SIG-M5 (cell line): ENCODE data around the gene XPR1.

Experiments used
- DNase-seq: peaks from one replicate; lab custom pipeline; 2025; lab: John Stamatoyannopoulos, UW

The XPR1 gene

DNA sequence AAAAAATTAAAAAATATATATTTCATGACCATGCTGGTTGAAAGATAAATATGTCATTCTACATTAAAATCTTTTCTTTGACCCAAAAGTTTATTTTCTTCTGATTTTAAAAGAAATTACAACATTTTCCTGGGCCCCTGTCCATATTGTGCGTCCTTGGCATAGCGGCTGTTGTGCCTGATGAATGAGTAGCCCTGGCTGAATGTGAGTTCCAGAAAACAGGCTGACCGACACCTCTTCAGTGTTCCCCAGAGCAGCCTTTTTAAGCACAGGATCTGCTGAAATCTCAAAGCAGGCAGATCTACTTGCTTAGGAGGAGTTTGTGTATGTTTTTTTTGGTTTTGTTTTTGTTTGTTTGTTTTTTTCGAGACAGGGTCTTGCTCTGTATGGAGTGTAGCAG, 300.6 kb downstream of the XPR1 start:
- DNase-seq: no peak

DNA sequence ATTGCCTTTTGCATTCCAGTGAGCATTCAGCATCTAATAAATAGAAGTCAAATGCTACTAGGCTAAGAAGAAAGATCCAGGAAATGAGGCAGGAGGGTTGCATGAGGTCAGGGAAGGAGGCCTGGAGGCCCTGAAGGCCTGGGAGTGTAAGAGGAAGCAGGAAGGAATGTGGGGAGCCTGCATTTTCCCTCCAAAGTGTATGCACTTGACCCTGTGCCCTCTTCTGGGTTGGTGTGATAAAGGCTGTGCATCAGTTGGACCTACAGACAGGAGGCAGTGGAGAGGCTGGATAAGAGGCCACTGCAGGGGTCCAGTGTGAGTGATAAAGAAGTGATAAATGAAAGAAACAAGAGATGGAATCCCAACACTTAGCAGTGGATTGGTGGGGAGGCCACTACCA, 301.3 kb downstream of the XPR1 start:
- DNase-seq: no peak

DNA sequence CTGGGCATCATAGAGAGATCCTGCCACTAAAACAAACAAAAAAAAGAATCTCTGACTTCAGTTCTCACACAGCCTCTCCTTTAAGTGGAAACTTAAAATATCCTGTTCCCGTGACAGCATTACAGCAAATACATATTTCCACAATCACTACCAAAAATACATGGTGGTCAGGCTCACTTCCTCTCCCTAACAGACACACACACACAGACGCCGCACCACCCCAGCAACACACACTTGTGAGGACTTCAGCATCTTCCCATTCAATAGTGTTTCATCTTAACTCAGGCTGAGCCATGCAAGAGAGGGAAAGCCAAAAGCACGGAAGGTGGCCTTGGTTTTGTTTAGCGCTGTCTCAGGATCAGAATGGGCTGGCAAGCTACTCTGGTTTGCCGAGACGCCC, 302.7 kb downstream of the XPR1 start:
- peak; percentile 94 for DNase-seq

DNA sequence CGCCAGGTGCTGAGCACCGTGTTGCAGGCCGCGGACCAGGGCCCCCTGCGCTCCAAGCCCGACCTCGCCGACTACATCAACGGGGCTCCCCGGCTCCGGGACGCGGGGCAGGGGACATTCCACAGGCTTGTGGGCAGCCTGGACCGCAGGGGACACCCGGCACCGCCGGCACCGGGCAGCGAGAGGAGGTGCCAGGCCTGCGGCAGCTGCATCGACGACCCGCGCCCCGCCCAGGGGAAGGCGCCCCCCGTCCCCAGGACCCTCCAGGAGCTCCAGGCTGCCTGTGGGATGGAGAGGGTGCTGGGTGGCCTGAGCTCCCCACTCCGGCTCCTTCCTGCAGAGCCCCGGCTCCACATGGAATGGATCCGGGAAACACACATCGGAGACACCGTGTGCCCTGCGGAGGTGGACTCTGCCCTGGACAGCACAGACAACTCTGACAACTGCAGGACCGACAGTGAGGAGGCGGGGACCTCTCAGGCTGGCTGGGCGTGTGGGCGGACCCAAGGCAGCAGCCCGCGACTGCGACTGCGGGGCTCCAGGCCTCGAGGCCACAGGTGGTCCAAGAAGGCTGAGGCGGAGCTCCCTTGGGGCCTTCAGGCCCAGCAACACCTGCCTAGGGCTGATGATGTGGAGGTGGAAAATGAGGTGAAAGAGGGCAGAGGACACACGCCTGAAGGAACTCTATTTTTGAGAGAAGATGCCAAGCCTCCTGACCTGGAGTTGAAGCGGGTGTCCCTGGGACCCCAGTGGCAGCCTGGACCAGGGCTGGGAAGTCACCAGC, 303.7 kb downstream of the XPR1 start:
- no peak for DNase-seq

DNA sequence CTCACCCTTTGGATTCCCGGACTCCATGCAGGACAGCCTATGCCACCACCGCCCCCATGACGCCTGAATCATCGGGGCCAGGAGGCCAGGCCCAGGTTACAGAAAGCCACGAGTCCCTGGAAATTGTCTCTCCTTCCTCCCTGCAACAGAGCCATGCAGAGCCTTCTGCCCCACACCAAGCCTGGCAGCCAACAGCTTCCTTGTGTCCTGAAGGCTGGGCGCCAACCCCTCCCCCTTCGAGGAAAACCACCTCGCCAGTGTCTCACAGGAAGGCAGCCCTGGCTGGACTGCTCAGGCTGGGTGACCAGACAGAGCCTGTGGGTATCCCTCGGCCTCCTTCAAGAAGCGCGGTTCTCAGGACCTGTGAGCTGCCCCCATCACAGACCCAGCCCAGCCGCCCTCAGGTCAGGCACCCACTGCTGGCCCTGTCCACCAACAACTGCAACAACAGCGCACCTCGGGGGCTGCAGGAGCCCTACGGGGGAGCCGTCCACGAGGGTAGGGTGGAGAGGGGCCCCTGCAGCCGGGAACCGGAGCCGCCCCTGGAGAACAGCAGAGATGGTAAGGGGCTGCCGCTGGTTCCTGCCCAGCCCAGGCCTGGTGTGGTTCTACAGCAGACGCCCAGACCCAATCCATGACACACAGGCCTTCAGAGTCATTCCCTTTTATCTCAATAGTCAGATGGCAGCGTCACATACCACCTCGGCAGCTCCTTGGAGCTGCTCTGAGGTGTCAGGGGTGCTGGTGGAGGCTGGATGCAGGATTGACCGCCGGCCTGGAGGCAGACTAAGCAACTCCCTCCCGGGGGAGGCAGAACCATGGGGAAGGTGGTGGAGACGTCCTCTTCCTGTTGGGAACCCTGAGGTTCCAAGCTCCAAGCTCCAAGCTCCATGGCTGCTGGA, 304.5 kb downstream of the XPR1 start:
- DNase-seq: no peak

DNA sequence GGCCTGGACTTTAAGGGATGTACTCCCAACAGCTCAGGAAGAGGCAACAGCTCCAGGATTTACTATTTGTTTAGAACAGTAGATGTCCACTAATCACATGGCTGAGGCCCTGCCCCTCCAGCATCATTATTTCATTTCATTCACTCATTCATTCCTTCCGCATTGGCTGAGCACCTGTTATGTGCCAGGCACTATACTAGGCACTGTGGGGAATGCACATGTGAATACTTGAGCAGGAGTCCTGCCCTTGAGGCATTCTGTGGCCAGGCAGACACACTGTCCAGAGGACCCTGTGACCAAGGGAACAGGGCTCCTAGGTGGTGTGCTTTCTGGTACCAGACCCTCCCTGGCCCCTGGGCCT, 305.2 kb downstream of the XPR1 start:
- DNase-seq: no peak

DNA sequence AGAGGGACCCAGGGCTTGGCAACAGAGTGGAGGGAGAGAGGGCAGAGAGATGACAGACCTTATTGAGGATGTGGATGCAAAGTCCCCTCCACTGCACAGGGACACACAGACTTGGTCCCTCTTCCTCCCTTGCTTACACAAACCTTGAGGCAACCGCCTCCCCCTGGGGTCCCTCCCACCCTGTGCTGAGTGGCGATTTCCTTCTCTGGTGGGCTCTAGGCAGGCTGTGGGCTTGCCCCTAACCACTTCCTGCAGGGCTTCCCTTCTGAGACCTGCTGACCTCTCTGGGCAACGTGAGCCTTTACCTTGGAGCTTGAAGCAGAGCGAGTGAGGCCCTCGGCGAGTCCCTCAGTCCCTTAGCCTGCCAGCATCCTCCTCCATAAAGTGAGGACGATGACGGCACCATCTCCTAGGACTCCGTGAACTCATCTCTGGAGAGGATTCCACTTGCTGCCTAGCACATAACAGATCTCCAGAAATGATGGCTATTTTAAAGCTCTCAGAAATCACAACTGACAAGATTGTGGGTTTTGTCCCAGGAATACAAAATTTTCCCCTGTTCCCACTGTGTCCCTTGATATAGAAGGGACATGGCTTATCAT, 305.9 kb downstream of the XPR1 start:
- no peak for DNase-seq

DNA sequence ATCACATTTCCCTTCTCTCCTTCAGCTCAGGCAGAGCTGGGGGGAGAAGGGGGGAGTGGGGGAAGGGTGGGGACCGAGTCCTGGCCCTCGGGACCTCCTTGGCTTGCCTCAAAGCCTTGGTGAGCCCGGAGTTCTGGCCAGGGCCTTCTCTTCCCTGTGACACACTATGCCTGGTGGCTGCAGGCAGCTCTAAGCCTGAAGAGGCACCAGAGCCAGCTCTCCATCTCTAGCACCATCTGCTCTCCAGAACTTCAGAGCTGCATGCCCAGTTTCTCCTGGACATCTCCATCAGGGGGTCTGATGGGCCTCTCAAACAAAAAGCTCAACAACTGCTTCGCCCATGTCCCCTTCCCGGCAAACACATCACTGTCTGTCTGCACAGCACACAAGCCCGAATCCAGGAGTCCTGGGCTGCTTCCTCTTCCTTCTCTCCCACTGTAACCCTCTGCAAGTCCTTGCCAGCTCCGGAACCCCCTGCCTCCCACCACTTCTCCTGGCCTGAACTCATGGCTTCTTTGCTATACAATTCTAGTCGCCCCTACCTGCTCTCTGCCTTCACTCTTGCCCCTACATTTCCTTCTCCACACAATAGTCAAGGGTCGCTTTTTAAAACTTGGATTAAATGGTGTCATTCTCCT, 307.4 kb downstream of the XPR1 start:
- no peak for DNase-seq

DNA sequence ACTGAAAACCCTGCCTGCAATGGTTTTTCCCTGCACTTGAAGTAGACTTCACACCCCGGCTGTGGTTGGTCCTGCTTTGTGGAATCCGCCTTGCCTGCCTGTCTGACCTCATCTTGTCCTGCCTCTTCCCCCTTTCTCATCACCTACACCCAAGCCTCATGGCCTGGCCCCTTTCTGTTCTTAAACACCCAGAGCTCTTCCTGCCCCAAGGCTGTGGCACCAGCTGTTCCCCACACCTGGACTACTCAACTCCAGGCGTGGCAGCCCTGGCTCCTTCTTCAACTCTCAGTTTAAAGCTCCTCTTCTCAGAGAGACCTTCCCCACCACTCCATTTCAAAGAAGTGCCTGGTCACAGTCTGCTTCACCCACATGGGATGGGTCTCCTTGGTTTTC, 307.9 kb downstream of the XPR1 start:
- DNase-seq: no peak
